Adrenal gland (tissue), 5 donors: ENCODE results near the gene ZNF529.

Experiments
- CTCF ChIP-seq, 6 experiments: fragments of 450-650 bp in 4 of 6; fragments of 200-600 bp in 2 of 6; sonication (generic) in 1 of 6; IDR thresholded peaks; 1 replicate in 5 of 6; 2 replicates in 1 of 6; pipeline versions ENCODE4 v1.5.1 to v1.8.0; 2016 to 2021; ENCODE audit warnings: antibody characterized with exemption in 6 of 6, mild to moderate bottlenecking in 2 of 6, moderate library complexity in 1 of 6
- POLR2A ChIP-seq, 2 donors: fragments of 450-650 bp; IDR thresholded peaks; one replicate each; pipeline ENCODE4 v1.6.1; 2017; ENCODE audit warnings: antibody characterized with exemption in 2 of 2, mild to moderate bottlenecking in 2 of 2, moderate library complexity in 1 of 2
- donor health status: DM: no; HTN: no; CAD: no.

GRCh38 chr19:36574741-36575140, 1.6 kb upstream of the ZNF529 start:
- TF ChIP-seq CTCF (IDR thresholded peaks at IDR 0.05) (no peak), POLR2A (IDR thresholded peaks at IDR 0.05) (no peak)
